ENCODE data around the gene CC2D1A. TPM values are rescaled to one million over a fixed set of nuclear protein-coding genes. Genes with fewer than 3 reads are reported as not detected.

Gene CC2D1A
- total RNA-seq, 2 experiments from 2014 or later, result 23.3 to 44.0 TPM

- BruUV-seq (replicated peaks), result no TSS peak
- no peak overlapping the region for H3K4me3 ChIP-seq (ENCODE audit: low read depth, low read length, poor library complexity, severe bottlenecking)
- H3K36me3 ChIP-seq (ENCODE audit: insufficient read depth, low read length), result peaks cover 35% of the 10 kb centered on the region
- no peaks in the 10 kb centered on the region for H3K79me2 ChIP-seq (ENCODE audit: insufficient read depth, low read depth, low read length)
- no peaks in the 10 kb centered on the region for H3K9me3 ChIP-seq (ENCODE audit: low read length)
- peak; percentile 45 for DNase-seq (ENCODE audit: low spot score)
- no peaks in the 10 kb centered on the region for H3K9me2 ChIP-seq (ENCODE audit: insufficient read depth, low read length)
- CTCF ChIA-PET (ENCODE audit: unreplicated experiment), result no interaction called here
- intact Hi-C loops (cut with micrococcal nuclease; ENCODE audit: unreplicated experiment), result no loop called here
- peaks cover 53% of the 10 kb centered on the region for H3K4me1 ChIP-seq (ENCODE audit: insufficient read depth, low read length, poor library complexity, severe bottlenecking)
- TF ChIP-seq CTCF (conservative IDR thresholded peaks at IDR 0.05; ENCODE audit: low read length), result no peak
- TF ChIP-seq EZH2phosphoT487 (IDR thresholded peaks at IDR 0.05; ENCODE audit: borderline replicate concordance, low read depth, low read length), result no peak
- POLR2A ChIA-PET, result interaction anchor here (0.8 kb wide), 1 partner anchor 21 kb away, joined by 5 read pairs; no protein-coding TSS in a partner anchor
- H3K27ac ChIP-seq (ENCODE audit: low read depth, low read length, poor library complexity, severe bottlenecking), result no peak overlapping the region
- peak overlapping the region; percentile 22 for H3K4me2 ChIP-seq (ENCODE audit: low read length)
- H2AFZ ChIP-seq (ENCODE audit: low read length), result no peak overlapping the region; the same call in 1 of the 2 replicates
- no peaks in the 10 kb centered on the region for H4K20me1 ChIP-seq (ENCODE audit: insufficient read depth, low read length)
These were observed 72.6 kb downstream of the CC2D1A start for GRCh38 chr19:13978351-13979243.

GRCh38 chr19:13979244-13979615 lies 73.2 kb downstream of the CC2D1A start:
- peaks cover 53% of the 10 kb centered on the region for H3K4me1 ChIP-seq (ENCODE audit: insufficient read depth, low read length, poor library complexity, severe bottlenecking)
- TF ChIP-seq EZH2phosphoT487 (IDR thresholded peaks at IDR 0.05; ENCODE audit: borderline replicate concordance, low read depth, low read length), result no peak
- no peak for TF ChIP-seq CTCF (conservative IDR thresholded peaks at IDR 0.05; ENCODE audit: low read length)
- H3K4me2 ChIP-seq (ENCODE audit: low read length), result peak overlapping the region; percentile 22
- ChIA-PET POLR2A (no interaction called here), CTCF (ENCODE audit: unreplicated experiment) (no interaction called here)
- H3K9me2 ChIP-seq (ENCODE audit: insufficient read depth, low read length), result no peaks in the 10 kb centered on the region
- H4K20me1 ChIP-seq (ENCODE audit: insufficient read depth, low read length), result no peaks in the 10 kb centered on the region
- DNase-seq (ENCODE audit: low spot score), result no peak
- no TSS peak for BruUV-seq (replicated peaks)
- no peak overlapping the region for H3K27ac ChIP-seq (ENCODE audit: low read depth, low read length, poor library complexity, severe bottlenecking)
- intact Hi-C loops (cut with micrococcal nuclease; ENCODE audit: unreplicated experiment), result no loop called here
- no peaks in the 10 kb centered on the region for H3K79me2 ChIP-seq (ENCODE audit: insufficient read depth, low read depth, low read length)
- no peak overlapping the region for H3K4me3 ChIP-seq (ENCODE audit: low read depth, low read length, poor library complexity, severe bottlenecking)
- H2AFZ ChIP-seq (ENCODE audit: low read length), result no peak overlapping the region
- H3K36me3 ChIP-seq (ENCODE audit: insufficient read depth, low read length), result peaks cover 35% of the 10 kb centered on the region
- no peaks in the 10 kb centered on the region for H3K9me3 ChIP-seq (ENCODE audit: low read length)

- no peaks in the 10 kb centered on the region for H3K9me2 ChIP-seq (ENCODE audit: insufficient read depth, low read length)
- no peak for TF ChIP-seq CTCF (conservative IDR thresholded peaks at IDR 0.05; ENCODE audit: low read length)
- TF ChIP-seq EZH2phosphoT487 (IDR thresholded peaks at IDR 0.05; ENCODE audit: borderline replicate concordance, low read depth, low read length), result no peak
- CTCF ChIA-PET (ENCODE audit: unreplicated experiment), result no interaction called here
- H3K4me1 ChIP-seq (ENCODE audit: insufficient read depth, low read length, poor library complexity, severe bottlenecking), result peaks cover 54% of the 10 kb centered on the region
- no TSS peak for BruUV-seq (replicated peaks)
- peak overlapping the region; percentile 22 for H3K4me2 ChIP-seq (ENCODE audit: low read length)
- H3K79me2 ChIP-seq (ENCODE audit: insufficient read depth, low read depth, low read length), result no peaks in the 10 kb centered on the region
- H3K27ac ChIP-seq (ENCODE audit: low read depth, low read length, poor library complexity, severe bottlenecking), result no peak overlapping the region
- no peaks in the 10 kb centered on the region for H3K9me3 ChIP-seq (ENCODE audit: low read length)
- H2AFZ ChIP-seq (ENCODE audit: low read length), result no peak overlapping the region
- DNase-seq (ENCODE audit: low spot score), result no peak
- intact Hi-C loops (cut with micrococcal nuclease; ENCODE audit: unreplicated experiment), result no loop called here
- H3K36me3 ChIP-seq (ENCODE audit: insufficient read depth, low read length), result peaks cover 35% of the 10 kb centered on the region
- POLR2A ChIA-PET, result no interaction called here
- no peak overlapping the region for H3K4me3 ChIP-seq (ENCODE audit: low read depth, low read length, poor library complexity, severe bottlenecking)
- H4K20me1 ChIP-seq (ENCODE audit: insufficient read depth, low read length), result no peaks in the 10 kb centered on the region
These were observed 73.7 kb downstream of the CC2D1A start for GRCh38 chr19:13979686-13980085.

Measured in OCI-LY7 (cell line).